NCI-H748 (cell line): Measurements from ENCODE around the gene KCNAB2.

Experiments used
- DNase-seq: peaks from one replicate; lab custom pipeline; 2025; ENCODE audit not compliant: unreplicated experiment; lab: John Stamatoyannopoulos, UW

The KCNAB2 gene

GRCh38 chr1:6144647-6145395, 99.1 kb downstream of the KCNAB2 start:
- DNase-seq = no peak

GRCh38 chr1:6145396-6145750, 99.7 kb downstream of the KCNAB2 start:
- no peak for DNase-seq

DNA sequence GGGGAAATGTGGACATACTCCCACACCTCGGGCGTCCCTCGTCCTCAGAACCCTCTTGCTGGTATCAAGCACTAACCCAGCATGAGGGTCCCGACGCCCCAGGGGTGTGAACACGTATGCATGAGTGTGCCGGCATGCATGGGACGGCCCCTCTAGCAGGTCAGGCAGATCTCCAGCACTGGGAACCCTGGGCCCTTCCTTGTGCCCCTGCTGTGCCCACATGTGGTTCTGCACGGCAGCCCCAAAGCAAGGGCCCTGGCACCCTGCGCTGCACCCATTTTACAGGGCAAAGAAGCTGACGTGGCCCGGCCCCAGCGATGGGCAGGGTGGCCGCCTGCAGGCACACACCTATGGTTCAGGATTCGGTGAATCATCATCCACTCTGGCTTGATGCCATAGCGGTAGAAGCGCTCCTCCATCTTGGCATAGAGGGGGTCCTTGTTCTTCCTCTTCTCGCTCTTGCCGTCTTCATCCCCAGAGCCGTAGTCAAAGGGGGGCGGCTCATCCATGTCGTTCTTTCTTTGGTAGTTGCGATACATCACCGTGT, 100.2 kb downstream of the KCNAB2 start:
- DNase-seq = no peak

DNA sequence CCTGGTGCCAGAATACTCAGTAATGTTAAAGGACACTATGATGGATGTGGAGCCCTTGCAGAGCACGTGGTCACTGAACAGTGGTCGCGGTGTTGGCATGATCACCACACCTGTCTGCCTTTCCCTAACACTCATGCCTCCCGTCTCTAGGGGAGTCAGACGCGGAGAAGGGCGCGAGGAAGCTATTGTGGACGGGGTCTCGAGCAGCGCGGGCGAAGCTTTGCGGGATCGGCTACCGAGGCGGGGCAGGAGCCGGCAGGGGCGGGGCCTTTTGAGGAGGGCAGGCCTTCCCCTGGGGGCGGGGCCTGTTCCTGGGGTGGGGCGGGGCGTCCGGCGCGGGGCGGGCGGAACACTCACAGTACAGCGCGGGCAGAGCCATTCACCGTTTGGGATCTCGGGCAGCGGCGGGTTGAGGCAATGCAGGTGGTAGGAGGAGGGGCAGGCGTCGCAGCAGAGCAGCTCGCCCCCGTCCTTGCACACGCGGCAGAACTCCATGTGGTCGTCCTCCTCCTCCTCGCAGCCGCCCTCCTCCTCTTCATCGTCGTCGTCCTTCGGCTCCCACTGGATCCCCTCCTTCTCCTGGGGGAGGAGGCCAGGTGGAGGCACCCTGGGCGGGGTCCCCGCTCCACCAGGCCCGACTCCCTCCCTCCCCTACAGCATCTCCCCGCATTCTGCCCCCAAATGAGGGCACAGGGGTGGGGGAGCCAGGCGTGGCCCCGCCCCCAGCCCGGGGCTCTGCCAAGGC, 103.0 kb downstream of the KCNAB2 start:
- DNase-seq = peak; percentile 78

- no peak for DNase-seq
These were observed 103.9 kb downstream of the KCNAB2 start for GRCh38 chr1:6149597-6149996.

GRCh38 chr1:6150006-6150938, 104.6 kb downstream of the KCNAB2 start:
- DNase-seq = no peak
